Activated CD4-positive, CD25-positive, alpha-beta regulatory T cell treated with anti-CD3 and anti-CD28 coated beads, Interleukin-2, amount 50 U/mL, for 24 hours (primary cell): ENCODE results near the gene IQCK.

Experiments used
- ATAC-seq, 2 donors: fragments of 150-1000 bp; cut with Tn5 transposase; one replicate each; pipeline ENCODE4 v1.10.0; 2021; ENCODE audit warnings: mild to moderate bottlenecking in 1 of 2, moderate library complexity in 1 of 2

Gene IQCK

DNA sequence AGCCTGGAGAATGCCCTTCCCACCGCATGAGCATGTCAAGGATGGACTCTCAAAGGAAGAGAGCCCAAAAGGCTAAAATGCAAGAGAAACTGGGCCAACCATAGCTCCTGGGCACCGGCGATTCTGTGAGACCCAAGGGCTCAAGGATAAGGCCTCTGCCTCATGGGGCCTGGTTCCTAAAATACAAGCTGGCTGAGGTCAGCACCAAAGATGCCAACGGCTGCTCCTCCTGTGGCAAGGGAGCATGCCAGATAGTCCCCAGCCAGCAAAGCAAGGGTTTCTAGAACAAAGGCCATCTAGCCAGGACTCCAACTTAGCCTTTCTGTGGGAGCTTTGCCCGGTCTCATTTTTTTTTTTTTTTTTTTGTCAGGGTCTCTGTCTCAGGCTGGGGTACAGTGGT, 146.5 kb downstream of the IQCK start:
- no peak for ATAC-seq

DNA sequence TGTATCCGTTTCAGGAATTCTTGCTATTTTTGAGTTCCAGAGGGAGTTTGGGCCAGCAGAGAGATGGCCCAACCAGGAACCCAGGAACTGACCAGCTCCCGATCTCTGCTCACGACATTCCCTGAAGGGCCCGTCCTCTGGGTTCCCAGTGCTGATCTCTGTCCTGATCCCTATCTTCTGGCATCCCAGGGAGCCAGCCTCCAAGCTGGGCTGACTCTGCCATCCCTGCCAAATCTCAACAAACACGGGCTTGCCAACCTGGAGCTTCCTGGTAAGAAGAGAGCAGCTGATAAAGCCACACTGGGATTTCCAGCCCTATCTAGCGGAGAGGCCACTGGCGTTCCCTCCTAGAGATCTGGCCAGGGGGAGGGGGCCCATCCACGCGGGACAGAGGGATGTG, 150.3 kb downstream of the IQCK start:
- ATAC-seq = no peak

DNA sequence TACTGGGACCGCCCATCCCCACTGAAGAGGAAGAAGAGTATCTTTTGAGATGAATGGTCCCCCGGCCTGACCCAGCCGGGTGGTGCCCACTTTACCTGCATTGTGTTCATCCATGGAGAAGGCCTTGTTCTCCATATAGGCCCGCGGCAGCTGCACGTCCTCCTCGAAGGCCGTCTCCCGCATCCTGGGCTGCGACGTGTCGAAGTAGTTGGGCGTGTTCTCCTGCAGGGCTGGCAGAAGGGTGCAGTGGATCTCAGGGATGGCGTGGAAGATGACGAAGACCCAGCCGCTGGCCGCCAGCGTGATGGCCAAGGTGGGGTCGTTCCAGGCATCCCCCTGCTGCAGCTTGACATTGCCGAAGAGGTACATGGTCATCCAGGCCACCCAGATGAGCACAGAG, 153.7 kb downstream of the IQCK start:
- ATAC-seq = no peak

DNA sequence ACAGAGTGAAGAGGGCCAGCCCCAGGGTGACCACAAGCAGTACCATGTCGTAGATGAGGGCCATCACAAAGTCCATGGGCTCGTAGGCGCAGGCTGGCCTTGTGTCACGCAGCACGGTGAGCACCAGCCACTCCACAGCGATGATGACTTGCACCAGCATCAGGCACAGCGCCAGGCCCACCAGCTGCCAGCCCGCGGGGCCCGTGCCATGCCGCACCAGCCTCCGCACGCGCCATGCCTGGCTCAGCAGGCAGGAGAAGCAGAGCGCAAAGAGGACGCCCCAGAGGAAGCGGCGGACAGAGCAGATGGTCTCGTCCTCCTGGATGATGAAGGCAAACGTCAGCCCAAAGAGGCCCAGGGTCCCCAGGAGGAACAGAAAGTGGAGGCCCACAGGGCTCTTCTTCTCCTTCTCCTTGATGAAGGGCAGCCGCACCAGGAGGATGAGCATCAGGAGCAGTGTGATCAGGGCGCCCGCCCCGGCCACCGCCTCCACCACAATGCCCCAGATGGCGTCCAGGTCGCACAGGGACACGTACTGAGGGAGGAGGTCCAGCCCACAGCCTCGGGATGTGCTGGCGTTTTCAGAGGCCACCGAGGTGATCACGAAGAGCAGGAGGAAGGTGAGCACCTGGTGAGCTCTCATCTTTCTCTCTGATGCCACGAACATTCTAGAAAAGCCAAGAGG, 154.2 kb downstream of the IQCK start:
- no peak for ATAC-seq

DNA sequence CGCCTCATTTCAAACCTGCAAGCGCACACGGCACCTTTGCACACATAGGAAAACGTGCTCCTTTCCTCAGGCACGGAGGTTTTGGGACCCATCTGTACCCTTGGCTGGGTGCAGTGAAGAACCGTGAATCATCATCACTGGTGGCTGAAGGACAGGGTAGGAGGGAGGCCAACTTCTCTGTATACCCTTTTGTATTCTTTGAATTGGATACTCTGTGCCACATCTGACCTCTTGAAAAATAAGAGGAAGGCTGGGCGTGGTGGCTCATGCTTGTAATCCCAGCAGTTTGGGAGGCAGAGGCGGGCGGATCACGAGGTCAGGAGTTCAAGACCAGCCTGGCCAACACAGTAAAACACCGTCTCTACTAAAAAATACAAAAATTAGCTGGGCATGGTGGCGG, 154.9 kb downstream of the IQCK start:
- ATAC-seq = no peak

DNA sequence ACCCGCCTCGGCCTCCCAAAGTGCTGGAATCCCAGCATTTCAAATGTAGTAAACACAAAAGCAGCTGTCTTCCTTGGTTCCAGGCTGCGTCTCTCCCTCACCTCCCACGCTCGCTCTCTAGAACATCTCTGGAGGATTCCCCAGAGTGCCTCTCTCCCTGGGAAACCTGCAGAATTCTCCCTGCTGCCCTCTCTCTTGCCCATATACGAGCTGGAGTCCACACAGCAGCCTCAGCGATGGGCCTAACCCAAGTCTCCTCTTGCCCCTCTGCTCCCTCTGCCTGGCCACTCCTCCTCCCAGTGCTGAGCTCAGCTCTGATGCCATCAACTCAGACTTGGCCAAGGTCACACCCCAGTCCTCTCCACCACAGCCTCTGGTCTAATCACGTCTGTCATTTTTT, 156.0 kb downstream of the IQCK start:
- no peak for ATAC-seq

DNA sequence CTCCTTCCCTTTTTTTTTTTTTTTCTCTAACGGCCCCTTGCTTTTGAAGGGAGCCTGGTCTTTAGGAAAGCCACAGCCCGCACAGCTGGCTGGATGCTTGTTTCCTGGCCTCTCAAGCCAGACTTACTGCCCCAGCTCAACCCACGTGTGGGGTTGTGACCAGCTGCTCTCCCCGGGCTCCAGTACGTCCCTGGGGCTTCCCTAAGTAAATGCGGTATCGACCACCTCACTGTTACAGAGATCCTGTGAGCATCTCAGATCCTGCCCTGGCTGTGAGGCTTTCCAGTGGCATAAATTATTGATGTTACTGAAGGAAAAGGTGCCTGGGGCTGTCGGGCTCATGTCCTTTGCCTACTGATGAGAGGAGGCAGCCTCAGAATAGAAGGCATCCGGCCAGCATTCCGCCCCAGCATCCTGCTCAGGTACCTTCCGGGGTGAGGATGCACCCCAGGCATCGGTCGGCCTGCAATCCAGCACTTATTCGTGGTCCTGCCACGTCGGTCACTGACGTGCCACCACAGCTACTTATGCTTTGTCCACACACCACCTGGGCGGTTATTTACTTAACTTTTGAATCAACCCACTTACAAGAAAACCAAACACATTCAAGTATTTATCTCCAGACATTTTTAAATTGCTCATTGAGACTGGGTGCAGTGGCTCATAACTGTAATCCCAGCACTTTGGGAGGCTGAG, 156.9 kb downstream of the IQCK start:
- ATAC-seq = no peak

DNA sequence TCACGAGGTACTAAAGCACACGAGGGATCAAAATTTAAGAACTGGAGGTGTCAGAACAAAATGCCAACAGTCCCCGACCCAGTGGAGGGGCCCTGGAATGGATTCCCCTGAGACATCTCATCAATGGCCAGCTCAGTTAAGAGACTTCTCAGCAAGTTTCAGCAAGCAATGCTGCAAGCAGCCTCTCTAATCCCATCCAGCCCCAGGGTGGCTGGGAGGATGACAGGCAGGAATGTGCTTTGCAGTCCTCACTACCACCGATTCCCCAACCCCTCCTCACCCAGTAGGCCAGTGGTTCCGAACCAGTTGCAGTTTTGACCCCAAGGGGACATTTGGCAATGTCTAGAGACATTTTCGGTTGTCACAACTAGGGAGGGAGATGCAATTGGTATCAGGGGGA, 157.8 kb downstream of the IQCK start:
- ATAC-seq = no peak

DNA sequence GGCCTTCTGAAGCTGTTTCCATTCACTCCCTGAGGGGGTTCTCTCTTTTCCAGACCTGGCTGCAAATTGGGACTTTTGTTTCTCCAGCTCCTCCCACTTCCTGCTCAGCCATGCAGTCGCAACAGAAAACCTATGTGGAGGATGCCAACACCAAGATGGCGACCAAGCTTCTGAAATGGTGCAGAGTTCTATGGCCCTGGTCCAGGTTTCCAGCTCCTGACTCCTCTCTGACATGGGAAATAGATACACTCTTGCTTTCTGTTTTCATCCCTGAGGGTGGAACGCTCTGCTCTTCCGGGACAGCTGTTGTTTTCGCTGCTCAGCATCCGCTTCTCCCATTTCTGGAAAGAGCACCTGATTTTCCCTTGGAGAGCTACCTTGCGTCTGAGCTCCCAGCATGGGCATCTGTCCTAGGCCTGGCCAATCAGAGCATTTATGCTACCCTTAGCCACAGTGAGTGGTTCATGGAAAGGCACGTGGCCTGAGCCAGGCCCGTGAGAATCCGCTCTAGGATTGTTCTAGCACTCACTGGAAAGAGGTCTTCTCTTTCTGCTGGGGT, 158.5 kb downstream of the IQCK start:
- no peak for ATAC-seq

DNA sequence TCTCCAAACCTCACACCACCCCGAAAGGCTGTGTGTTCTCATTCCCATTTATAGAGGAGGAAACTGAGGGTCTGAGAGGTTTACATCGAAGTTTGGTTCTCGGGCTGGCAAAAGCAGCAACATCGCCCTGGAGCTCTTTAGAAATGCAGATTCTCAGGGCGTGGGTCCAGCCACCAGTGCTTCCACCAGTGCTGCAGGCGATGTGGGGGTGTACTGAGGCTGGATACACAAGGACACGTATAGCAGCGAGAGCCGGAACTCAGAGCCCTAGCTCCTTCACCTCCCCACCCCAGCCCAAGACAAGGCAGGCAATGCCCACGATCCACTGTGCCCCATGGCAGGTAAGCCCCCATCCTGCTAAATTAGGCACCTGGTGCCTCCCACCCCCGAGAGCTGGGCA, 160.7 kb downstream of the IQCK start:
- ATAC-seq = no peak

DNA sequence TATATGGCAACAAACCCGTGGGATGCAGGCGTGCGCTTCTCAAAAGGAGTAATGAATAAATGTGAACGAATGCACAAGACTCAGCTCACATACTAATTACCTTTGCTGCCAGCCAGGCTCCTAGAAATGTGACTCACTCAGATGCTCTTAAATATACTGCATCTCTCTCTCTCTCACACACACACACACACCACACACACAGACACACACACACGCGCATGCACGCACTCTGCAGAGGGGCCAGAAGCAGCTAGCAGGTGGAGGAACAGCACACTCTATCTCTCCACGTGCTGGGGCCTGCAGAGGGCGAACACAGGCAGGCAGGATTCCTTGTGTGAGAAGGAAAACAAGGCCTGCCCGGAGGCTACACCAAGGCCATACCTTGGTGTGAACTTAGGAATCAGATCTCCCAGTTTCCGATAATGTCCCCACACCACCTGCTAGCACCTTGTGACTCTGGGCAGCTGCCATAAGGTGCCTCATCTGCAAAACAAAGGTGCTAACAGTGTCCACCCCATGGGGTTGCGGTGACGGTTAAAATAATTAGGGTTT, 161.2 kb downstream of the IQCK start:
- ATAC-seq = no peak

DNA sequence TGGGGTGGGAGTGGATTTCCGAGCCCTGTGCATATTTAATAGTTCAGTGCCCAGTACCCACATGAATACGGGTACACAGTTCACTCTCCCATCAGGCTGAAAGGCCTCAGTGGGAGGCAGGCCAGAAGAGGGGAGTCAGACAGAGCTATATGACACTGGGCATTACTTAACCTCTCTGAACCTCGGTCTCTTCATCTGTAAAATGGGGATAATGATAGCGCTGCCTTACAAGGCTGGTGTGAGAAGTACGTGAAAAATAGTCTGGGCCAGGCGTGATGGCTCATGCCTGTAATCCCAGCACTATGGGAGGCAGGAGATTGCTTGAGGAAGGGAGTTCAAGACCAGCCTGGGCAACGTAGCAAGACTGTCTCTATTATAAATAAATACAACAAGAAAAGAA, 163.0 kb downstream of the IQCK start:
- no peak for ATAC-seq

DNA sequence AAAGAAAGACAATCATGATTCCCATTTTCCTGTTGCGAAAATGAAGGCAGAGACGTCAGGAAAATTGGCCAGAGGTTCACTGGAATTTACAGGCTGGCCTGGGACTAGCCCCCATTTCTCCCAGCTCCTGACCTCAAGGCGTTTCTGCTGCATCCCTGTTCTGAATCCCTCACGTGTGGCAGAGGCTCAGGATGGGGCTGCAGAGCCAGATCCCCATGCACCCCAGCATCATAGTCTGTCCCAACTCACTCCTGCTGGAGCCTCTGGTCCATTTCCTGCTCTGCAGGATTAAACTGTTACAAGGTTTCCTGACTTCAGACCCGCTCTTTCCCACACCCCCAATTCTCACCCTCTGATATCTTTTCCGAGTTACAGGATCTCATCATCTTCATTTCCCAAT, 163.7 kb downstream of the IQCK start:
- no peak for ATAC-seq

DNA sequence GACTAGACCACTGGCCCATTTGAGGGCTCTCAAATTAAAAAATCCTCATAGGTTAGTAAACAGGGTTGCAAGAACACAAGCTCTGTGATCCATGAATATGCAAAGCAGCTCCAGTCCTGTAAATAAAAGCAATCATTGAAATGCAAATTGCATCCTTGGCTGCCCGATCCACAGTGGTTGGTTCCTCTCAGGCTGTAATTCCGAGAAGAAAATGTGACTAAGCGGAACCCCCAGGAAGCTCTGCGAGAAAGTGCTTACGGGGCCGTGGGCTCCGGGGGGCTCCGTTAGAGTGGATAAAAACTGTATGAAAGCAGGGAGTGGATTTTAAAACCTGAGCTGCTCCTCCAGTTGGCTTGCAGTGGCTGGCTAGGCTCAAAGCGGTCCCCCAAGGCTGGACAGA, 164.1 kb downstream of the IQCK start:
- ATAC-seq = no peak

DNA sequence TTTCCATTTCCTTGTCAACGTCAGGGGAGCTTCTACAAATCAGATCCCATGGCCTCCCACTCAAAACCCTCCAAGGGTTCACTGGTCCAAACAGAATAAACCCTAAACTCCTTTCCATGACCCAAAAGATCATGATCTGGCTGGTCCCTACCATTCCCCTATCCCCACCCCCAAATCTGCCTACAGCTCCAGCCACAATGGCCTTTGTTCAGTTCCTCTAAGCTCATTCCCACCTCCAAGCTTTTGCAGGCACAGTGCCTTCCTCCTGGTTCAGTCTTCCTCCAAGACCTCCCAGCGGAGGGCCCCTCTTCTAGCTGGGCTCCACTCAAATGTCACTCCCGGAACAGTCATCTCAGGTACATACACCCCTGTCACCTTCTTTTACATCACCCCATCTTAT, 164.6 kb downstream of the IQCK start:
- no peak for ATAC-seq

DNA sequence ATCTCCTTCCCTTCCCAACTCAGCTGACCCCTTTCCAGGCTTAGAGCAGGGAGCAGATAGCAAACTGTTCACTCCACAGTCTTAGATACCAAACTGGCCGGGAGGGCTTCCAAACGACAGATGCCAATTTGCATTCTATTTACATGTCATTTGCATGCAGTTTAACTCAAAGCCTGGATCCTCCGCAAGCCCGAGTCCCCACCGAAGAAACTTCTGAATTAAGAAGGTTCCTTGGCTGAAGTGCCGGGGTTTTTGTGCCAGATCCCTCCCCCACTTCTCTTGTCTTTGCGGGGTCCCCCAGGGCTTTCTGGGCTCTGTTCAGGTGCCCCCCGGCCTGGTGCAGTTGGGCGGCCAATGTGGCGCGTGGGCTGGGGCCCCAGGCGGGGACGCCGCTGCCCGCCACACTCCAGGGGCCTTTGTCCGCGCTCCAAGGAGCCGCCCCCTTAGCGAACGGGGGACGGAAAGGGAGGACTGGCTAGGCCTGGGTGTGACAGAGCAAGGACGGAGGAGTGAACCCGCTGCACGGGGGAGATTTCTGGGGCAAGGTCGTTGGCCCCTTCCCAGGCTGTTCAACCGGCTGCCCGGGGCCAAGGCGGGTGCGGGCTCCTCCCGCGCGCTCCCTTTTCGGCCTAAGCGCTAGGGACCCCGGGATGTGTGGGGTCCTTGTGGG, 165.4 kb downstream of the IQCK start:
- ATAC-seq = no peak

DNA sequence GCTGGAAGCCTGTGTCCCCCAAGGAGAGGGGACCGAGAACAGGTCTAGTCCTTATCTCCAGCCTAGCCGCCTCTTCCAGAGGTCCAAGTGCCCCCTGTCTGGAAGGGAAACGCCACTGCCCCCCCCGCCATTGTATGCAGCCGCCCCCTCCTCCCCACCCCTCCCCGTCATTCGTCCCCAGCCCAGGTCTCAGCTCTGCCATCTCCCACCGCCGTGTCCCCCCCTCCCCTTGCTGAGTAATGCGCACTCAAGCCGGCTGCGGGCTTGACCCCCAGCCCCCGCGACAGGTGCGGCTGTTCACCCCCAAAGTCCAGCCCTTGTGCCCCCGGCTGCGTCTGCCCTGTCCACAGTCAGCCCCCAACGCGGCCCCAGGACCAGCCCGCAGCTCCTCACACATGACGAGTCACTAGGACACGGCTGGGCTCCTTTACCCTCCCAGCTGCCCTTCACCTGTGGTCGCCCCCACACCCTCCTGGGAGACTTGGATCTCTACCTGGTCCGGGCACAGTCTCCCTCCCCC, 166.0 kb downstream of the IQCK start:
- no peak for ATAC-seq

DNA sequence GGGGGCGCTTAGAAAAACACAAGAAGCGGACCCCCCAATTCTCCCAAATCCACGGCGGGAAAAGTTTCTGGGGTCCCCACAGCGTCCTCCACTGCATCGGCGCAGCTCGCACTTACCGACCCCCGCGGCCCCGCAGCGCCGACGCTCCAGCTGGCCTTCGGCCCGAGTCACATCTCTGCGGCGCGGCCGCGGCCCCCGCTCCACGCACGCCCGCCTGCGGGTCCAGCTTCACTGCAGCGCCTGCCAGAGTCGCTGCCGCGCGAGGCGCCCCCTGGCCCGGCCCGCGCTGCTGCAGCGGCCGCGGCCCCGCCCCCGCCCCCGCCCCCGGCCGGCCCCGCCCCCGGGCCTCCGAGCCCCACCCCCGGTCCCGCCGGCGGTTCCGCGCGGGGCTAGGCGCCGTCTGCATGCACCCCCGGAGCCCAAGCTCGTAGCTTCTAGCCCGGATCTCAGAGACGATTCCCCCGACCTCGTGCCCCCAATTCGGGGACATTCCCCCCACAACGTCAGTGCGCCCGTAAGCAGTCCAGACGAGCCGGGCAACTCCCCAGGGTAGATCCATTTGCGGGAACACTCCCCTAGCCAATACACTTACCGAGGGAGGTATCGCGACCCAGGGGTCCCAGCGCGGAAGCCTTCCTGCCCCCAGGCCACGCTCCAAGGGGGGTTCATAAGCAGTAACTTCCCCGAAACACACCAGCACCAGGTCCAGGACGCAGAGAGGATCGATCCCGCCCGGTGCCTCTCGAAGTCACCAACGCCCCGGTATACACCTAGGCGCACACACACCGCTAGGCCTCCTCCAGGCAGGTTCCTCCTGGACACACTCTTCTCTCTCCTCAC, 166.8 kb downstream of the IQCK start, which contains the start of gene GPRC5B:
TSS of gene GPRC5B (minus strand) at position 238 of the 840 bp plus-strand sequence. CDS start 12,003 bp downstream, outside the sequence.
- peak; percentile 54 to 58 for ATAC-seq

DNA sequence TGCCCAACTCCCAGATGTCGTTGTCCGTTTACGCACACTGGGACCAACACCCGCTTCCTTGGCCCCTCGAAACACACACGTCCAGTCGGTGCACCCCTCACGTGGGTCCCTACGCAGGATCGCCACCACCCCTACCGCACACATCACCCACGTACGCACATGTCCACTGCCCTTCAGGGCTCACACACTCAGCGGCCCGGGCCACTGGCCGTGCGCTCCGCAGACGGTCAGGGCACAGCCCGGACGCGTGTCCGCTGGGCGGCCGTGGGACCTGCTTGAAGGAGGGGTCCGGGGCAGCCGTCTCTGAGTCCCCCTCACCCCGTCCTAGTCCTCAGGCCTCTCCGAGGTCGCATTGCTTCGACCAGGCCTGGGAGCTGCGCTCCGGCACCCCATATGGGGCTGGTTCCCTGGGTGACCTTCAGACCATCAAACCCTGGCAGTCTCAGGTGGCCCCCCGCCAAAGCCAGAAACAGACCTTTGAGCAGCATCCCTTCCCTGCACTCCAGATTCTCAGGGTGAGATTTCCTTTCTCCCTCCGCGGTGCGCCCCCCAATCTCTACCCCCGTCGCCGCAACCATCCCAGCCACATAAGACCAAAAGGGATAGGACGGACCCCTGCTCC, 167.5 kb downstream of the IQCK start:
- no peak for ATAC-seq

DNA sequence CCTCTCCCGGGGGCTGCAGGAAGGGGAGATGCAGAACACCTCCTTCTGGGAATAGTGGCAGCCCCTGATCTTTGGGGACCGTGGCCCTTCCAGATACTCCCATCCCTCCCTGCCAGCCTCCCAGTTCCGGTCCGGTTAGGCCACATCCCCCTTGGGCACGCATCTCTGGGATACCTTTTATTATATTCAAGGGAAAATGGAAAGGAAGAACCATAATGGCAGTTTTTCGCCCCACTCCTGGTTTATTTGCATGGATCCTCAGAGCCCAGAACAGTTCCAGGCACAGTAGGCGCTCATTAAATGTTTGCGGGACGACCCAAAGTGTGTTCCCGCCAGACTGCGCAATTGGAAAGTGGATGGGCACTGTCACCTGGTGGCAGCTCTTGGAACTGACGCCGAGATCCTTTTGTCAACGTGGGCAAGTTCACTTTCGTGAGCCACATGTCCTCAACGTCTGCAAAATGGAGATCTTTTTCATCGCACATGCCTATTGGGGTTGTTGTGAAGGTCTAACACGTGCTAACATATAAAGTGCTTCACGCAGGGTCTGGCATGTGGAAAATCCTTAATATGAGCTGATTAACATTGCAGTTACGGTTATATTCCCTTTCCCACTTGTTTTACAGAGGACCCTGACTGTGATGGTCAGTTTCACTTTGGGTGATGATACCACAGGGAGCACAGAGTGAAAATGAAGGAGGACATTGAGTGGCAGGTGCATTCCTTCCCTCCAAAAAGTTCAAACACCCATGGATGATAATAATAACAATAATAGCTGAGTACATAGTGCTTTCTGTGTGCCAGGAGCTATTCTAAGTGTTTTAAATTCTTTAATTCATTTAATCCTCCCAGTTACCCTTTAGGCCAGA, 168.2 kb downstream of the IQCK start:
- ATAC-seq = peak; percentile 63

DNA sequence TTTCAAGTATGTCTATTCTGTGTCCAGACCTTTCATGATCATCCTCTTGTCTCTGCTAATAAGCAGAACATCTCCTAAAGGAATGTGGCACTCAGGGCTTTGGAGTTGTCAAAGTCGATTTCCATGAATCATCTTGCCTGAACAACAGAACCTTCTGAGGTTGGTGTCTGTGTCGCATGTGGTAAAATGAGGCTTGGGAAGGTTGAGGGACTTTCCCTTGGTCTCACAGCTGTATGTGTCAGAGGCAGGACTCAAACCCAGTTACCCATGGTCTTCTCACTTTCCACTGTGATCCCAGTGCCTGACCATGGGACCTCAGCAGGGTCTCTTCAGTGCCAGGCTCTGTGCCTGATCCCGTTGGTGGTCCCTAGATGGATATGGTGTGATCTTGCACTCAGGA, 170.8 kb downstream of the IQCK start:
- ATAC-seq = no peak
